TTC549 (cell line): ENCODE data around the gene CGREF1.
"Not testable (repeated sequence)": the region's sequence is repeated elsewhere in the genome, so short reads cannot be mapped to it uniquely, and the experiment has no call there.

ENCODE experiments used
- FAIRE-seq: peaks from 2 replicates; lab custom pipeline; 2012; peaks lifted over from hg19 to GRCh38; lab: Jason Lieb, UNC

Gene CGREF1

GRCh38 chr2:27137322-27137935 is 18.5 kb upstream of the CGREF1 start:
- no peak for FAIRE-seq

- FAIRE-seq = no peak
Measured at GRCh38 chr2:27136751-27137150, 17.8 kb upstream of the CGREF1 start.

GRCh38 chr2:27135478-27135955 is 16.6 kb upstream of the CGREF1 start:
- FAIRE-seq = no peak

GRCh38 chr2:27134781-27135477 is 16.0 kb upstream of the CGREF1 start:
- FAIRE-seq = no peak

GRCh38 chr2:27133905-27134780 is 15.2 kb upstream of the CGREF1 start, which contains the start of gene PREB:
PREB (minus strand) TSS chr2:27134636; CDS start chr2:27134421, 215 bp downstream.
- peak; percentile 34 for FAIRE-seq

- FAIRE-seq = no peak
Measured at GRCh38 chr2:27133195-27133875, 14.4 kb upstream of the CGREF1 start.

GRCh38 chr2:27131429-27131828 is 12.5 kb upstream of the CGREF1 start:
- no peak for FAIRE-seq

- FAIRE-seq = no peak
Measured at GRCh38 chr2:27130396-27130795, 11.5 kb upstream of the CGREF1 start.

GRCh38 chr2:27128668-27129571 is 10.0 kb upstream of the CGREF1 start:
- FAIRE-seq = no peak

GRCh38 chr2:27127883-27128667 is 9.1 kb upstream of the CGREF1 start:
- FAIRE-seq = no peak

- FAIRE-seq = no peak
Measured at GRCh38 chr2:27126252-27126710, 7.4 kb upstream of the CGREF1 start.

- FAIRE-seq = no peak
Measured at GRCh38 chr2:27125104-27125503, 6.2 kb upstream of the CGREF1 start.

- no peak for FAIRE-seq
Measured at GRCh38 chr2:27123302-27124150, 4.6 kb upstream of the CGREF1 start, which contains the start of gene ABHD1. ABHD1 (plus strand) TSS chr2:27123815; CDS start chr2:27123949, 134 bp downstream.

GRCh38 chr2:27122791-27123190 is 3.9 kb upstream of the CGREF1 start:
- FAIRE-seq = no peak

GRCh38 chr2:27121906-27122305 is 3.0 kb upstream of the CGREF1 start:
- no peak for FAIRE-seq

GRCh38 chr2:27119330-27119670 is 372 bp upstream of the CGREF1 start:
- FAIRE-seq = not testable (repeated sequence)

- no peak for FAIRE-seq
Measured at GRCh38 chr2:27117995-27118524, 868 bp downstream of the CGREF1 start.

- no peak for FAIRE-seq
Measured at GRCh38 chr2:27115519-27115918, 3.4 kb downstream of the CGREF1 start.
